Fibroblast of lung (primary cell): ENCODE data around the gene CEP192. TPM values are rescaled to one million over a fixed set of nuclear protein-coding genes. Genes with fewer than 3 reads are reported as not detected.

ENCODE experiments used
- DNase-seq, 2 donors: peaks; one replicate each; pipeline versions ENCODE4 v3.0.0 to v3.0.0-alpha.2; 2010; ENCODE audit warnings: low read depth in 2 of 2
- H2AFZ ChIP-seq: 2 replicates; pipeline ENCODE4 v1.5.1; 2012; ENCODE audit warnings: low read length, control low read depth, inconsistent platforms
- H3K27ac ChIP-seq: 2 replicates; pipeline ENCODE4 v1.5.1; 2011; ENCODE audit warnings: low read length, control low read depth; ENCODE audit not compliant: insufficient read depth
- H3K27me3 ChIP-seq: 2 replicates; pipeline ENCODE4 v1.5.1; 2011; ENCODE audit warnings: mild to moderate bottlenecking, low read length; ENCODE audit not compliant: control insufficient read depth, insufficient read depth
- H3K36me3 ChIP-seq: 2 replicates; pipeline ENCODE4 v1.5.1; 2011; ENCODE audit warnings: low read length; ENCODE audit not compliant: control insufficient read depth, insufficient read depth
- H3K4me1 ChIP-seq: 2 replicates; pipeline ENCODE4 v1.5.1; 2011; ENCODE audit warnings: low read length; ENCODE audit not compliant: control insufficient read depth, insufficient read depth; ENCODE audit errors: extremely low read depth
- H3K4me2 ChIP-seq: 2 replicates; pipeline ENCODE4 v1.5.1; 2011; ENCODE audit warnings: low read length, control low read depth; ENCODE audit not compliant: insufficient read depth; ENCODE audit errors: extremely low read depth
- H3K4me3 ChIP-seq, 4 experiments: fragments of 200-600 bp in 1 of 4; sonication (generic) in 1 of 4; replicated peaks in 1 of 4; 2 replicates each; pipeline ENCODE4 v1.5.1; 2011 to 2016; ENCODE audit warnings: low read length in 4 of 4, low read depth in 3 of 4, mild to moderate bottlenecking in 3 of 4, control low read depth in 2 of 4, inconsistent platforms in 1 of 4, mixed read lengths in 1 of 4; ENCODE audit not compliant: insufficient read depth in 1 of 4; ENCODE audit errors: control extremely low read depth in 1 of 4
- H3K79me2 ChIP-seq: 2 replicates; pipeline ENCODE4 v1.5.1; 2012; ENCODE audit warnings: mild to moderate bottlenecking, low read length, inconsistent platforms; ENCODE audit not compliant: control insufficient read depth, insufficient read depth
- H3K9ac ChIP-seq: 2 replicates; pipeline ENCODE4 v1.5.1; 2011; ENCODE audit warnings: mild to moderate bottlenecking, low read length, control low read depth; ENCODE audit not compliant: insufficient read depth
- H3K9me3 ChIP-seq: 2 replicates; pipeline ENCODE4 v1.5.1; 2012; ENCODE audit warnings: low read depth, low read length; ENCODE audit not compliant: control insufficient read depth, insufficient read depth
- H4K20me1 ChIP-seq: 2 replicates; pipeline ENCODE4 v1.5.1; 2011; ENCODE audit warnings: low read length; ENCODE audit not compliant: control insufficient read depth, insufficient read depth; ENCODE audit errors: extremely low read depth
- CTCF ChIP-seq, 2 donors: IDR thresholded peaks in 1 of 2; conservative IDR thresholded peaks in 1 of 2; 1 replicate in 1 of 2; 2 replicates in 1 of 2; pipeline ENCODE4 v1.5.1; 2011 to 2012; ENCODE audit warnings: low read length in 2 of 2, control low read depth in 1 of 2, inconsistent platforms in 1 of 2, low read depth in 1 of 2, mild to moderate bottlenecking in 1 of 2
- EZH2 ChIP-seq: IDR thresholded peaks from 2 replicates; pipeline ENCODE4 v1.5.1; 2012; ENCODE audit warnings: low read length, control low read depth, mild to moderate bottlenecking; ENCODE audit errors: missing control alignments
- polyA minus RNA-seq: library from RNA; depleted of rRNA, polyadenylated mRNA; stranded (reverse); fragments of >200 nt; gene quantifications from 2 replicates; pipeline ENCODE4 v1.2.3, GENCODE V29; 2011; ENCODE audit warnings: low replicate concordance
- polyA plus RNA-seq, 2 donors: library from polyadenylated mRNA; depleted of rRNA in 1 of 2; stranded (reverse) in 1 of 2; unstranded in 1 of 2; fragments of >200 nt; gene quantifications; 2 replicates each; pipeline ENCODE4 v1.2.1, GENCODE V29; 2011 to 2012; ENCODE audit warnings: missing spikeins in 1 of 2
- total RNA-seq: library from RNA; depleted of rRNA; stranded (reverse); fragments of >200 nt; gene quantifications from 2 replicates; pipeline ENCODE4 v1.2.1, GENCODE V29; 2014

Gene CEP192
- total RNA-seq (32.7 and 32.9 TPM in 2 replicates), polyA plus RNA-seq (12.5 and 17.8 TPM in 2 replicates), polyA minus RNA-seq (17.4 and 19.3 TPM in 2 replicates)
- 6.5 and 8.6 TPM in 2 replicates for polyA plus RNA-seq (2012)

DNA sequence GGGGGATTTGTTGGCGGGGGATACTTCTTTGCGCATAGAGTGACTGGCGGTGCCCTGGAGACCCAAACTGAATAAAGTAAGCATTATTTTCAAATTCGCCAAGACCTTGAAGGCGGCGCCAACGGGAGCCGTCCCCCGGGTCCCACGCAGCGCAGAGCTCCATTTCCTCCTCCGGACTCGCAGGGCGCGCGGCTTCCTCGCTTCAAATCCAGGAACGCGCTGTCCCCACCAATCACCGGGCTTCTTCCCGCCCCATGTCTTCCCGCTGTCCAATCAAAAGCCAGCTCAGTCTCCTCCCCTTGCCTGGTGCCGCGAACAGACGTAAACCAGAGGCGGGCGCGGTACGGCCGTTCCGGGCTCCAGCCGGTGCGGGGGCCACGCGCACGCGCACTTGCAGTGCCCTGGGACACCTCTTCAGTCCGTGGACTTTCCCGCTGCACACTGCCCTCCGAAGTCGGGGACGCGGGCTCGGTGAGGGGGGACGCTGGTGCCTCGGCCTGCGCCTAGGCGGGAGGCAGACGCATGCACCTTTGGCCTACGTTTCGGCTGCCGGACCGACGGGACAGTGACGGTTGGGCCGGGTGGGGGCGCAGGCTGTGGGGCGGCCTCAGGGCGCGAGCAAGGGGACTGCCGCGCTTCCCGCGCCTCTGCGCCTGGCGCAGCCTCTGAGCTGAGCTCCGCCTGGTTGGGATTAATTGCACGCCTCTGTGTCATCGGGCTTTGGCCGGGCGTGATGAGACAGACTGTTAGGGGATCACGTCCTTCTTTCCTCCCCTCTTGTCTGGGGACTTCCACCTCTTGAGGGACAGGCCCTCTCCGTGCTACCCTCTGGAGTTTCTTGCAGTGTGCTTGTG lies at the start of gene CEP192:
Gene CEP192 (plus strand): TSS at position 396 of the 854 bp plus-strand sequence. CDS start 8,063 bp downstream, outside the sequence.
- TF ChIP-seq EZH2 = no peak
- TF ChIP-seq CTCF (conservative IDR thresholded peaks at IDR 0.05 in 1 of 2, IDR thresholded peaks at IDR 0.05 in 1 of 2; ENCODE audit: low read depth in 1 of 2, low read length in 2 of 2) = no peak
- DNase-seq = peak; percentile 98 to 99
- Histone ChIP-seq H3K4me2 (peak within 1 kb of the TSS; percentile 98), H3K79me2 (peaks cover 43% of the 10 kb centered on the region), H3K36me3 (no peaks in the 10 kb centered on the region), H3K4me1 (peaks cover 5% of the 10 kb centered on the region), H3K4me3 (peak within 1 kb of the TSS; percentile 81 to 96 (median 82)), H3K27me3 (no peaks in the 10 kb centered on the region), H4K20me1 (no peaks in the 10 kb centered on the region), H3K27ac (peak within 1 kb of the TSS; percentile 80), H3K9ac (peak within 1 kb of the TSS; percentile 86), H2AFZ (peak within 1 kb of the TSS; percentile 95), H3K9me3 (no peaks in the 10 kb centered on the region)

DNA sequence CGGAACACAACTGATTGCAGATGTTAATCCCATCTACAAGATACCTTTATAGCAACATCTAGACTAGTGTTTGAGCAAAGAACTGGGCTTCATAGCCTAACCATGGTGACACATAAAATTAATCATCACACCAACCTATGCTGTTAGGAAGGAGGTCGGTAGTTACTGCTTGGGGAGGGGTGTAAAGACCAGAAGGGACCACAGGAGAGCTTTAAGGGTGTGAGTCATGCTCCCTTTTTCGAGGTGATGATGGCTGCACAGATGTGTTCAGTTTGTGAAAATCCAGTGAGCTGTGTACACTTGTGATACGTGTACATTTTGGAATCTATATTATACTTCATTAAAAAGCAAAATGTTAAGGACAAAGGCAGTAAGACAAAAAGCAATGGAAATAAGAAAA lies 47.9 kb upstream of the CEP192 start:
- DNase-seq = peak in 1 of 2 donors; percentile 51

More for the DNA sequence above, 47.9 kb upstream of the CEP192 start:
- no peak overlapping the region for H3K4me2 ChIP-seq
- no peak overlapping the region for H3K9ac ChIP-seq
- no peaks in the 10 kb centered on the region for H3K9me3 ChIP-seq
- no peaks in the 10 kb centered on the region for H3K36me3 ChIP-seq
- H2AFZ ChIP-seq = no peak overlapping the region
- no peaks in the 10 kb centered on the region for H4K20me1 ChIP-seq
- no peak overlapping the region for H3K27ac ChIP-seq
- H3K4me1 ChIP-seq = peaks cover 5% of the 10 kb centered on the region
- H3K4me3 ChIP-seq = no peak overlapping the region
- TF ChIP-seq CTCF (conservative IDR thresholded peaks at IDR 0.05 in 1 of 2, IDR thresholded peaks at IDR 0.05 in 1 of 2; ENCODE audit: low read depth in 1 of 2, low read length in 2 of 2) (no peak), EZH2 (no peak)
- no peaks in the 10 kb centered on the region for H3K27me3 ChIP-seq
- H3K79me2 ChIP-seq = no peaks in the 10 kb centered on the region
